B cell (primary cell): ENCODE measurements around the gene KRT14. TPM values are rescaled to one million over a fixed set of nuclear protein-coding genes. Genes with fewer than 3 reads are reported as not detected.

Source experiments
- ATAC-seq: fragments of 200-7000 bp; cut with Tn5 transposase; one replicate; pipeline ENCODE4 v1.10.0; 2021; ENCODE audit warnings: low read depth, mild to moderate bottlenecking, moderate number of reproducible peaks, moderate library complexity
- CTCF ChIA-PET: fragments of 350-600 bp; sonication (Branson Sonifier 250); formaldehyde crosslinking; loops from one replicate; lab custom pipeline; 2021; ENCODE audit warnings: antibody characterized with exemption, inconsistent platforms; lab: Charles Lee
- POLR2A ChIA-PET: fragments of 350-600 bp; sonication (Branson Sonifier 250); formaldehyde crosslinking; loops from one replicate; lab custom pipeline; 2021; ENCODE audit warnings: antibody characterized with exemption; lab: Charles Lee
- DNase-seq: peaks from one replicate; pipeline ENCODE4 v3.0.0; 2013
- H2AFZ ChIP-seq: 2 replicates; pipeline ENCODE4 v1.6.1; 2012; ENCODE audit warnings: mild to moderate bottlenecking, low read depth, low read length; ENCODE audit not compliant: insufficient read depth, poor library complexity, severe bottlenecking
- H3K27ac ChIP-seq, 2 donors: 1 replicate in 1 of 2; 2 replicates in 1 of 2; pipeline ENCODE4 v1.5.1; 2012 to 2013; ENCODE audit warnings: low read length in 2 of 2, mild to moderate bottlenecking in 2 of 2, moderate library complexity in 1 of 2
- H3K27me3 ChIP-seq, 4 experiments: fragments of 200-600 bp in 1 of 4; sonication (generic) in 1 of 4; replicated peaks in 1 of 4; 1 replicate in 2 of 4; 2 replicates in 2 of 4; pipeline versions ENCODE4 v1.6.1 to v1.7.0; 2013 to 2016; ENCODE audit warnings: low read length in 3 of 4, mild to moderate bottlenecking in 2 of 4, mixed read lengths in 1 of 4, moderate library complexity in 1 of 4; ENCODE audit not compliant: insufficient read depth in 4 of 4, control insufficient read depth in 3 of 4; ENCODE audit errors: control extremely low read depth in 1 of 4
- H3K36me3 ChIP-seq, 2 experiments: replicated peaks in 1 of 2; 1 replicate in 1 of 2; 2 replicates in 1 of 2; pipeline versions ENCODE4 v1.6.1 to v1.7.1; 2013; ENCODE audit warnings: low read length in 1 of 2; ENCODE audit not compliant: insufficient read depth in 2 of 2, control insufficient read depth in 1 of 2; ENCODE audit errors: control extremely low read depth in 1 of 2, extremely low read depth in 1 of 2
- H3K4me1 ChIP-seq, 2 donors: fragments of 200-600 bp in 1 of 2; sonication (generic) in 1 of 2; 1 replicate in 1 of 2; 2 replicates in 1 of 2; pipeline versions ENCODE4 v1.5.1 to v1.6.1; 2013 to 2017; ENCODE audit warnings: low read length in 2 of 2; ENCODE audit not compliant: control insufficient read depth in 2 of 2, insufficient read depth in 2 of 2
- H3K4me2 ChIP-seq: replicated peaks from 2 replicates; pipeline ENCODE3; 2012; ENCODE audit warnings: mild to moderate bottlenecking, low read depth, low read length; ENCODE audit not compliant: poor library complexity, severe bottlenecking
- H3K4me3 ChIP-seq, 5 experiments: fragments of 200-600 bp in 1 of 5; sonication (generic) in 1 of 5; 1 replicate in 3 of 5; 2 replicates in 2 of 5; pipeline versions ENCODE4 v1.5.1 to v1.7.0; 2011 to 2016; ENCODE audit warnings: low read length in 4 of 5, mild to moderate bottlenecking in 4 of 5, low read depth in 2 of 5, control low read depth in 1 of 5, moderate library complexity in 1 of 5; ENCODE audit not compliant: insufficient read depth in 1 of 5; ENCODE audit errors: control extremely low read depth in 1 of 5, extremely low read depth in 1 of 5
- H3K79me2 ChIP-seq: fragments of 200-600 bp; sonication (generic); one replicate; pipeline ENCODE4 v1.6.0; 2016; ENCODE audit warnings: low read length; ENCODE audit not compliant: control insufficient read depth, insufficient read depth
- H3K9ac ChIP-seq: fragments of 200-600 bp; sonication (generic); 2 replicates; pipeline ENCODE4 v1.6.1; 2017; ENCODE audit warnings: mild to moderate bottlenecking, low read length, moderate library complexity
- H3K9me3 ChIP-seq, 3 donors: one replicate each; pipeline versions ENCODE4 v1.6.1 to v1.7.1; 2013; ENCODE audit warnings: low read length in 2 of 3; ENCODE audit not compliant: control insufficient read depth in 2 of 3, insufficient read depth in 1 of 3; ENCODE audit errors: control extremely low read depth in 1 of 3
- H4K20me1 ChIP-seq: 2 replicates; pipeline ENCODE4 v1.6.0; 2012; ENCODE audit warnings: mild to moderate bottlenecking, low read length; ENCODE audit not compliant: insufficient read depth, control insufficient read depth, poor library complexity, severe bottlenecking
- H3K27ac Mint-ChIP-seq: one replicate; pipeline ENCODE4 v1.8.0; 2021; ENCODE audit warnings: mixed read lengths
- H3K27me3 Mint-ChIP-seq: one replicate; pipeline ENCODE4 v1.8.0; 2021; ENCODE audit warnings: mixed read lengths
- H3K4me1 Mint-ChIP-seq: one replicate; pipeline ENCODE4 v1.8.0; 2021; ENCODE audit warnings: mixed read lengths
- H3K4me3 Mint-ChIP-seq: one replicate; pipeline ENCODE4 v1.8.0; 2021; ENCODE audit warnings: mixed read lengths
- H3K9me3 Mint-ChIP-seq: one replicate; pipeline ENCODE4 v1.8.0; 2022; ENCODE audit warnings: mixed read lengths; ENCODE audit not compliant: insufficient read depth
- CTCF ChIP-seq: fragments of 200-600 bp; IDR thresholded peaks from one replicate; pipeline ENCODE4 v1.8.0; 2022; ENCODE audit warnings: antibody characterized with exemption, mild to moderate bottlenecking
- EZH2 ChIP-seq: IDR thresholded peaks from 2 replicates; pipeline ENCODE4 v1.6.1; 2012; ENCODE audit warnings: borderline replicate concordance, low read depth, mild to moderate bottlenecking, moderate library complexity, low read length; ENCODE audit not compliant: insufficient read depth, poor library complexity, severe bottlenecking
- WGBS: methylation state at CpG from one replicate; pipeline ENCODE4 v1.1.5; 2013; ENCODE audit warnings: missing lambda C conversion rate; ENCODE audit not compliant: insufficient coverage; 5-methylcytosine and 5-hydroxymethylcytosine counted together
- intact Hi-C: fragments of 100-400 bp; cut with micrococcal nuclease; formaldehyde crosslinking; loops from one replicate; pipeline ENCODE4 v1.10.0; 2022
- polyA plus RNA-seq: library from polyadenylated mRNA; depleted of rRNA; stranded (reverse); fragments of >200 nt; gene quantifications from 2 replicates; pipeline ENCODE4 v1.2.3, GENCODE V29; 2012
- total RNA-seq, 2 donors: library from RNA; stranded (reverse); fragments of 120-200 nt in 1 of 2; gene quantifications; 1 replicate in 1 of 2; 2 replicates in 1 of 2; pipeline versions ENCODE4 v1.2.3 to v1.2.4, GENCODE V29; 2013 to 2022

KRT14 gene
- total and polyA plus RNA-seq, 2 donors (not counting 1 experiment from before 2014, with no cell fraction given): not detected

- Histone ChIP-seq H3K9ac (no peak overlapping the region), H2AFZ (no peak overlapping the region), H3K27ac (no peak overlapping the region), H3K36me3 (no peaks in the 10 kb centered on the region), H3K27me3 (peaks cover 0 to 35% (median 5%) of the 10 kb centered on the region in 4 experiments), H4K20me1 (no peaks in the 10 kb centered on the region), H3K4me1 (no peaks in the 10 kb centered on the region), H3K79me2 (no peaks in the 10 kb centered on the region), H3K4me2 (no peak overlapping the region), H3K4me3 (no peak overlapping the region), H3K9me3 (no peaks in the 10 kb centered on the region)
- 71% methylated on average over 5 of the region's 5 CpGs for WGBS
- DNase-seq (no peak), ATAC-seq (no peak)
- no peaks in the 10 kb centered on the region for H3K9me3 Mint-ChIP-seq
- H3K27me3 Mint-ChIP-seq: peaks cover 61% of the 10 kb centered on the region
- intact Hi-C loops: no loop called here
- ChIA-PET CTCF (interaction anchor here (0.5 kb wide), 1 partner anchor 88 kb away, joined by 3 read pairs; no protein-coding TSS in a partner anchor), POLR2A (no interaction called here)
- no peaks in the 10 kb centered on the region for H3K4me1 Mint-ChIP-seq
- H3K4me3 Mint-ChIP-seq: no peak overlapping the region
- TF ChIP-seq CTCF: no peak
- no peak for TF ChIP-seq EZH2
- H3K27ac Mint-ChIP-seq: no peak overlapping the region
These were observed 30.4 kb downstream of the KRT14 start for GRCh38 chr17:41556306-41556705.

- H3K9me3 Mint-ChIP-seq: no peaks in the 10 kb centered on the region
- POLR2A ChIA-PET: no interaction called here
- H3K27ac ChIP-seq: no peak overlapping the region
- H4K20me1 ChIP-seq: no peaks in the 10 kb centered on the region
- H3K27me3 Mint-ChIP-seq: peaks cover 58% of the 10 kb centered on the region
- no peaks in the 10 kb centered on the region for H3K4me1 ChIP-seq
- CTCF ChIA-PET: no interaction called here
- 86% methylated on average over 4 of the region's 5 CpGs for WGBS
- DNase-seq (no peak), ATAC-seq (no peak)
- H2AFZ ChIP-seq: no peak overlapping the region
- intact Hi-C loops: no loop called here
- H3K36me3 ChIP-seq: no peaks in the 10 kb centered on the region
- H3K9me3 ChIP-seq: no peaks in the 10 kb centered on the region
- H3K27me3 ChIP-seq: peaks cover 0 to 32% (median 3%) of the 10 kb centered on the region in 4 experiments
- no peak overlapping the region for H3K9ac ChIP-seq
- no peak overlapping the region for H3K4me3 Mint-ChIP-seq
- H3K4me3 ChIP-seq: no peak overlapping the region
- H3K4me1 Mint-ChIP-seq: no peaks in the 10 kb centered on the region
- H3K4me2 ChIP-seq: no peak overlapping the region
- no peaks in the 10 kb centered on the region for H3K79me2 ChIP-seq
- TF ChIP-seq EZH2: no peak
- no peak for TF ChIP-seq CTCF
- no peak overlapping the region for H3K27ac Mint-ChIP-seq
These were observed 31.4 kb downstream of the KRT14 start for GRCh38 chr17:41555105-41555887.
